LNCAP (cell line): ENCODE results near the gene CADM1.
A peak's percentile ranks its signal among the peaks of the same experiment; 100 is the strongest.

Experiments used
- CTCF ChIP-seq: fragments of 450-650 bp; IDR thresholded peaks from 2 replicates; pipeline ENCODE4 v1.5.1; 2017; ENCODE audit warnings: mild to moderate bottlenecking

The CADM1 gene

DNA sequence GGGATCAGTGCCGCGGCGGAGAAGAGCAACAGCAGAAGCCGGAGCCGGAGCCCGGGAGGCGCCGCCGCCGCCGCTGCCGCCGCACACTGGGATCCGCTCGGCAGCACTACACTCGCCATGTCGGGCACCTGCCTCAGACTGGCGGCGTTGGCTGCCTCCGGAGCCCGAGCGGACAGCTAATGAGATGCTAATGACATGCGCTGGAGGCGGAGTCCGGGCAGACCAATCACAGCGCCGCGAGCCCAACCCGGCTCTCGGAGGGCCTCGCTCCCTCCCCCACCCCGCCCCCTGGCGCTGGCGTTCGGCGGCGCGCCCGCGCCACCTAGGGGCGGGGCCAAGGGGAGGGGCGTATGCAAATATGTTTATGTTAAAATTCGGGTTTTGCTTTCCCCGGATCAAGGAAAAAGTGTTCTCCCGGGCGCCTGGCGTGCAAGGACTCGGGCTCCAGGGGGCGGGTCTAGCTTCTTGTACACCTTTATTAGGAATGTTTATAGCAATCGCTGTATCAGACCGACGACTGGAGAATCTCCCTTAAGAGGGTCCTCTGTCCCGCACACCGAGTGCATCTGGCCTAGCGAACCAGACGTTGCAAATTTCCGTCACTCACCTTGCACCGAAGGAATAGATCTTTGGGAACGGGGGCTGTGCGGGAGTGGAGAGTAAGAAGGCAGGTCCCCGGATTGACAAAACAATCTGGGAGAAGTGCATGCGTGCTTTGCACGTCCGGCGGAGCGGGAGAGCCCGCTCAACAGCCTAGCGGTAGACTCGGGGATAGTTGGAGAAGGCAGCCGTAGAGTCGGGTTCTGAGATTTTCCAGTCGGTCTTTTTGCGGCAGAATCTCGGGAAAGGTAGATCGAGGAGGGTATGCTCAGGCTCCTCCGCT, at the start of gene CADM1:
CADM1 (minus strand) TSS at position 140 of the 883 bp plus-strand sequence.
- peak; percentile 31 for TF ChIP-seq CTCF

GRCh38 chr11:115552773-115553438, 48.7 kb upstream of the CADM1 start:
- TF ChIP-seq CTCF: no peak

DNA sequence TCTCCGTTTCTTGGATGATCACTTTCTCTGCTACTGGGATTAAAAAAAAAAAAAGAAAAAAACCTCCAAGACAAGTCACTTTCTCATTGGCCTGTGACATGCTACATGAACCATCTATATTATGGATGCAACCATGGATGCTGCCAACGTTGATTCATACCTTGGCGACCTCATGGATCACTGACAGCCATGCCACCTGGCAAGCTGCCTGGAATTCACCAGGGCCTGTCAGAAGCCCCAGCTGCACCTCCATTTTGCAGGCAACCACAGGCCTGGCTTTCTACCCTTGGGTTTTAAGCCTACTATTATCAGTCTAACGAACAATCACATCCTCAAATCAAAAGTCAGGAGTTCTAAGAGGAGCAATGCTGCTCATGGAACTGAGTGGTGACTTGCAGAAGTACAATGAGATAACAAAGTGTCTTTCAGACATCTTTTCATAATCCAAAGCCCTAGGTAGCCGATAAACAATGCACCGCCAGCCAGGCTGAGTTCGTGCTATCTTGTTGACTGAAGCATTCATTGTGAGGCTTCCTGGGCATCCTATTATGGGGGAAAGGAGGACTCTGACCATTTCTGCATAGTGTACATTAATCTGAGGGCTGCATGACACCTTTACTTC, 48.0 kb upstream of the CADM1 start:
- TF ChIP-seq CTCF: no peak

- TF ChIP-seq CTCF: no peak
These were observed 46.3 kb upstream of the CADM1 start for GRCh38 chr11:115550291-115551059.

GRCh38 chr11:115548878-115549528, 44.8 kb upstream of the CADM1 start:
- TF ChIP-seq CTCF: no peak

DNA sequence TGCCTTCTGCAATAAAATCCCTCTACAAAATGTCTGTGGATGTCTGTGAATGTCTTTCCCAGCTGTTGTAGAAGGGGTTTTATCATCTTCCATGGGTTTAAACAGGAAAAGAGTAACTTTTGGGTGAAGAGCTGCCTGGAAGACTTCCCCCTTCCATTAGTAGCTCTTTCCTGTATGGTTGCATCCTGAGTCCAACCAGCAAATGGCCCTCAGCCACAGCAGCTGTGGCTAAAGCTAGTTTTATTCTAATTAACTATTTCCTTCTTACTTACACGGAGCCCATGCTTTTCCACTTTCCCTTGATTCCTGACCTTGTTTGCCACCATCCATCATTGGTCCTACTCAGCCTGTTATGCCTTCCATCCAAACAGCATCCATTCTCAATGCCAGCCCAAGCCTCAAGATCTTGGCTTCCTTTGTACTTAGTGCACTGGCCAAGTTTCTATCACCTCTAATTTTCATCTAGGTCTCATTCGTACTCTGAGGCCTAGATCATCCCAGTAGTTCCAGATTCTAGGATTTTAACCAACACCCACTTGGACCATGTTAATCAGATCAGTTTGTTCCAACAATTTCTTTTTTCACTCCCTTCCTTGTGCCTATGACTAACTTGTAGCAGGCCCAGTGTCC, 41.5 kb upstream of the CADM1 start:
- no peak for TF ChIP-seq CTCF
